ENCODE measurements around the gene DGKH. TPM values are rescaled to one million over a fixed set of nuclear protein-coding genes. Genes with fewer than 3 reads are reported as not detected.

Gene DGKH
- total and polyA plus RNA-seq, 9 of the 15 experiments (the other 6 are each of a cell fraction or from before 2014, with no cell fraction given): 0.38 to 4.4 (median 3.1) TPM

GRCh38 chr13:42039946-42040729 is 8.3 kb upstream of the DGKH start (continued):
- TF ChIP-seq ZSCAN32 (CRISPR knock-in tag; IDR thresholded peaks at IDR 0.05) (no peak), SAFB2 (IDR thresholded peaks at IDR 0.05; ENCODE audit: borderline replicate concordance, low read depth, low read length, severe bottlenecking) (no peak), MCM3 (IDR thresholded peaks at IDR 0.05) (no peak), ZNF785 (CRISPR knock-in tag; IDR thresholded peaks at IDR 0.05) (no peak), CBX3 (IDR thresholded peaks at IDR 0.05; ENCODE audit: borderline replicate concordance in 1 of 2, low read length in 2 of 2) (no peak), ZC3H4 (CRISPR knock-in tag; IDR thresholded peaks at IDR 0.05; ENCODE audit: borderline replicate concordance) (no peak), CHD1 (IDR thresholded peaks at IDR 0.05; ENCODE audit: low read length) (no peak), SMAD1 (IDR thresholded peaks at IDR 0.05; ENCODE audit: low read depth, low read length, partially characterized antibody) (no peak), TEAD1 (CRISPR knock-in tag; IDR thresholded peaks at IDR 0.05) (no peak), TCF15 (CRISPR knock-in tag; IDR thresholded peaks at IDR 0.05) (no peak), PHF8 (IDR thresholded peaks at IDR 0.05; ENCODE audit: borderline replicate concordance, low read length) (peak; percentile 86; the same call in 1 of the 2 replicates)
- TF ChIP-seq, protein P1, sequence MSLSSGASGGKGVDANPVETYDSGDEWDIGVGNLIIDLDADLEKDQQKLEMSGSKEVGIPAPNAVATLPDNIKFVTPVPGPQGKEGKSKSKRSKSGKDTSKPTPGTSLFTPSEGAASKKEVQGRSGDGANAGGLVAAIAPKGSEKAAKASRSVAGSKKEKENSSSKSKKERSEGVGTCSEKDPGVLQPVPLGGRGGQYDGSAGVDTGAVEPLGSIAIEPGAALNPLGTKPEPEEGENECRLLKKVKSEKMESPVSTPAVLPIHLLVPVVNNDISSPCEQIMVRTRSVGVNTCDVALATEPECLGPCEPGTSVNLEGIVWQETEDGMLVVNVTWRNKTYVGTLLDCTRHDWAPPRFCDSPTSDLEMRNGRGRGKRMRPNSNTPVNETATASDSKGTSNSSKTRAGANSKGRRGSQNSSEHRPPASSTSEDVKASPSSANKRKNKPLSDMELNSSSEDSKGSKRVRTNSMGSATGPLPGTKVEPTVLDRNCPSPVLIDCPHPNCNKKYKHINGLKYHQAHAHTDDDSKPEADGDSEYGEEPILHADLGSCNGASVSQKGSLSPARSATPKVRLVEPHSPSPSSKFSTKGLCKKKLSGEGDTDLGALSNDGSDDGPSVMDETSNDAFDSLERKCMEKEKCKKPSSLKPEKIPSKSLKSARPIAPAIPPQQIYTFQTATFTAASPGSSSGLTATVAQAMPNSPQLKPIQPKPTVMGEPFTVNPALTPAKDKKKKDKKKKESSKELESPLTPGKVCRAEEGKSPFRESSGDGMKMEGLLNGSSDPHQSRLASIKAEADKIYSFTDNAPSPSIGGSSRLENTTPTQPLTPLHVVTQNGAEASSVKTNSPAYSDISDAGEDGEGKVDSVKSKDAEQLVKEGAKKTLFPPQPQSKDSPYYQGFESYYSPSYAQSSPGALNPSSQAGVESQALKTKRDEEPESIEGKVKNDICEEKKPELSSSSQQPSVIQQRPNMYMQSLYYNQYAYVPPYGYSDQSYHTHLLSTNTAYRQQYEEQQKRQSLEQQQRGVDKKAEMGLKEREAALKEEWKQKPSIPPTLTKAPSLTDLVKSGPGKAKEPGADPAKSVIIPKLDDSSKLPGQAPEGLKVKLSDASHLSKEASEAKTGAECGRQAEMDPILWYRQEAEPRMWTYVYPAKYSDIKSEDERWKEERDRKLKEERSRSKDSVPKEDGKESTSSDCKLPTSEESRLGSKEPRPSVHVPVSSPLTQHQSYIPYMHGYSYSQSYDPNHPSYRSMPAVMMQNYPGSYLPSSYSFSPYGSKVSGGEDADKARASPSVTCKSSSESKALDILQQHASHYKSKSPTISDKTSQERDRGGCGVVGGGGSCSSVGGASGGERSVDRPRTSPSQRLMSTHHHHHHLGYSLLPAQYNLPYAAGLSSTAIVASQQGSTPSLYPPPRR (CRISPR knock-in tag; IDR thresholded peaks at IDR 0.05; ENCODE audit: borderline replicate concordance): no peak
- TF ChIP-seq, protein P2, sequence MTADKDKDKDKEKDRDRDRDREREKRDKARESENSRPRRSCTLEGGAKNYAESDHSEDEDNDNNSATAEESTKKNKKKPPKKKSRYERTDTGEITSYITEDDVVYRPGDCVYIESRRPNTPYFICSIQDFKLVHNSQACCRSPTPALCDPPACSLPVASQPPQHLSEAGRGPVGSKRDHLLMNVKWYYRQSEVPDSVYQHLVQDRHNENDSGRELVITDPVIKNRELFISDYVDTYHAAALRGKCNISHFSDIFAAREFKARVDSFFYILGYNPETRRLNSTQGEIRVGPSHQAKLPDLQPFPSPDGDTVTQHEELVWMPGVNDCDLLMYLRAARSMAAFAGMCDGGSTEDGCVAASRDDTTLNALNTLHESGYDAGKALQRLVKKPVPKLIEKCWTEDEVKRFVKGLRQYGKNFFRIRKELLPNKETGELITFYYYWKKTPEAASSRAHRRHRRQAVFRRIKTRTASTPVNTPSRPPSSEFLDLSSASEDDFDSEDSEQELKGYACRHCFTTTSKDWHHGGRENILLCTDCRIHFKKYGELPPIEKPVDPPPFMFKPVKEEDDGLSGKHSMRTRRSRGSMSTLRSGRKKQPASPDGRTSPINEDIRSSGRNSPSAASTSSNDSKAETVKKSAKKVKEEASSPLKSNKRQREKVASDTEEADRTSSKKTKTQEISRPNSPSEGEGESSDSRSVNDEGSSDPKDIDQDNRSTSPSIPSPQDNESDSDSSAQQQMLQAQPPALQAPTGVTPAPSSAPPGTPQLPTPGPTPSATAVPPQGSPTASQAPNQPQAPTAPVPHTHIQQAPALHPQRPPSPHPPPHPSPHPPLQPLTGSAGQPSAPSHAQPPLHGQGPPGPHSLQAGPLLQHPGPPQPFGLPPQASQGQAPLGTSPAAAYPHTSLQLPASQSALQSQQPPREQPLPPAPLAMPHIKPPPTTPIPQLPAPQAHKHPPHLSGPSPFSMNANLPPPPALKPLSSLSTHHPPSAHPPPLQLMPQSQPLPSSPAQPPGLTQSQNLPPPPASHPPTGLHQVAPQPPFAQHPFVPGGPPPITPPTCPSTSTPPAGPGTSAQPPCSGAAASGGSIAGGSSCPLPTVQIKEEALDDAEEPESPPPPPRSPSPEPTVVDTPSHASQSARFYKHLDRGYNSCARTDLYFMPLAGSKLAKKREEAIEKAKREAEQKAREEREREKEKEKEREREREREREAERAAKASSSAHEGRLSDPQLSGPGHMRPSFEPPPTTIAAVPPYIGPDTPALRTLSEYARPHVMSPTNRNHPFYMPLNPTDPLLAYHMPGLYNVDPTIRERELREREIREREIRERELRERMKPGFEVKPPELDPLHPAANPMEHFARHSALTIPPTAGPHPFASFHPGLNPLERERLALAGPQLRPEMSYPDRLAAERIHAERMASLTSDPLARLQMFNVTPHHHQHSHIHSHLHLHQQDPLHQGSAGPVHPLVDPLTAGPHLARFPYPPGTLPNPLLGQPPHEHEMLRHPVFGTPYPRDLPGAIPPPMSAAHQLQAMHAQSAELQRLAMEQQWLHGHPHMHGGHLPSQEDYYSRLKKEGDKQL (CRISPR knock-in tag; IDR thresholded peaks at IDR 0.05; ENCODE audit: borderline replicate concordance): no peak
- TF ChIP-seq, protein P3, sequence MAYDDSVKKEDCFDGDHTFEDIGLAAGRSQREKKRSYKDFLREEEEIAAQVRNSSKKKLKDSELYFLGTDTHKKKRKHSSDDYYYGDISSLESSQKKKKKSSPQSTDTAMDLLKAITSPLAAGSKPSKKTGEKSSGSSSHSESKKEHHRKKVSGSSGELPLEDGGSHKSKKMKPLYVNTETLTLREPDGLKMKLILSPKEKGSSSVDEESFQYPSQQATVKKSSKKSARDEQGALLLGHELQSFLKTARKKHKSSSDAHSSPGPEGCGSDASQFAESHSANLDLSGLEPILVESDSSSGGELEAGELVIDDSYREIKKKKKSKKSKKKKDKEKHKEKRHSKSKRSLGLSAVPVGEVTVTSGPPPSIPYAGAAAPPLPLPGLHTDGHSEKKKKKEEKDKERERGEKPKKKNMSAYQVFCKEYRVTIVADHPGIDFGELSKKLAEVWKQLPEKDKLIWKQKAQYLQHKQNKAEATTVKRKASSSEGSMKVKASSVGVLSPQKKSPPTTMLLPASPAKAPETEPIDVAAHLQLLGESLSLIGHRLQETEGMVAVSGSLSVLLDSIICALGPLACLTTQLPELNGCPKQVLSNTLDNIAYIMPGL (CRISPR knock-in tag; IDR thresholded peaks at IDR 0.05): no peak

All from K562 (cell line).